Measurements from ENCODE around the gene SPATA31C1.
A peak's percentile ranks its signal among the peaks of the same experiment; 100 is the strongest.

SPATA31C1 gene

GRCh38 chr9:87882627-87883026, 35.1 kb upstream of the SPATA31C1 start, which contains the start of gene SPATA31E1:
Gene SPATA31E1, plus strand, starts transcription at chr9:87882877. Its CDS starts 15 bp downstream, at chr9:87882892.
- no peak within 1 kb of the TSS for H3K4me3 ChIP-seq (replicated peaks in 1 of 2; ENCODE audit: low read depth in 2 of 2, low read length in 2 of 2)
- peak in 1 of 2 donors; percentile 5 for DNase-seq (ENCODE audit: low read depth in 2 of 2)
- TF ChIP-seq CTCF (IDR thresholded peaks at IDR 0.05; ENCODE audit: low read depth, low read length) = no peak

- no peak for DNase-seq (ENCODE audit: low read depth in 2 of 2)
- H3K4me3 ChIP-seq (replicated peaks in 1 of 2; ENCODE audit: low read depth in 2 of 2, low read length in 2 of 2) = no peak overlapping the region
- no peak for TF ChIP-seq CTCF (IDR thresholded peaks at IDR 0.05; ENCODE audit: low read depth, low read length)
Observed at GRCh38 chr9:87883274-87883673, 34.5 kb upstream of the SPATA31C1 start.

DNA sequence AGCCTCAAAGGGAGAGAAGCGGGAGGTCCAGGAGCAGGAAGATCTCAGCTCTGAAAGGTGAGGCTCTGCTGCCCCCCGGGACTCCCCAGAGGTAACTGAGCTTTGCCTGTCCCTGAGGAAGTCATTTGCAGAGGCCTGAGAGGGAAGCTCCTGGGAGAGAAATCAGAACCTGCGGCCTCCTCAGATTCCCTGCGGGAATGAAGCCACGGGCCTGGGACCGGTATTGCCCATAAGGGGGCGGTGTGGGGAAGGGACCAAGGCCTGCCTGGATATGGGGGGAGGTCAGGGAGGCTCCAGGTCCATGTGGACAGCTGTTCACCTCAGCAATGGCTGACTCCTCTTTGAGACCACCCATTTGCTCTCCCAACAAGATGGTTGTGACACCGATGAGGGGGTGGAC, 33.8 kb upstream of the SPATA31C1 start:
- TF ChIP-seq CTCF (IDR thresholded peaks at IDR 0.05; ENCODE audit: low read depth, low read length) = no peak
- no peak for DNase-seq (ENCODE audit: low read depth in 2 of 2)
- no peak overlapping the region for H3K4me3 ChIP-seq (replicated peaks in 1 of 2; ENCODE audit: low read depth in 2 of 2, low read length in 2 of 2)

DNA sequence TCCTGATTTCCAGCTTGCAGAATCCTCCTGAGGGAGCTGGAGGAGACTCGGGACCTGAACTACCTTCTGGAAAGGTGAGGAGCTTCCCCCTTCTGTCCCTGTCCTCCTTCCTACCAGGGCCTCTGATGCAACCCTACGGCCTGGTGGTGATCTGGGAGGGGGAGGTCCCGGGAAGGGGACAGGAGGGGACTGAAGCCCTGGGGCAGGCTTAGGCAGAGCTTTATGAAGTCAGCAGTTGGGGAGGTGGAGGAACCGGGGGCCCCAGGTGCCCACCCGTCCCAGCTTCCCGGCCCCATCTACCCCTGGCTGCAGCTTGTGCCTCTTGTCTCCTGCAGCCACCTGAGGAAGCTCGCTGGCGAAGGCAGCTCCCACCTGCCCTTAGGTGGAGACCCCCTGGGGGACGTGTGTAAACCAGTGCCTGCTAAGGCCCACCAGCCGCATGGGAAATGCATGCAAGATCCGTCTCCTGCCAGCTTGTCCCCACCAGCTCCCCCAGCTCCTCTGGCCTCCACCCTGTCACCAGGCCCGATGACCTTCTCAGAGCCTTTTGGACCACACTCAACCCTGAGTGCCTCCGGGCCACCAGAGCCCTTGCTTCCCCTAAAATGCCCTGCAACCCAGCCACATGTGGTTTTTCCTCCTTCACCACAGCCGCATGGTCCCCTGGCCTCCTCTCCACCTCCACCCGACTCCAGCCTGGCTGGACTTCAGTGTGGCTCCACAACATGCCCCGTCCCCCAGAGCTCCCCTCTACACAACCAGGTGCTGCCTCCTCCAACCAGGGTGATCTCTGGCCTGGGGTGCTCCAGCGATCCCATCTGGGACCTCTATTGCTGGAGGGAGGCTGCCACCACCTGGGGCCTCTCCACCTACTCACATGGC, 32.9 kb upstream of the SPATA31C1 start:
- H3K4me3 ChIP-seq (replicated peaks in 1 of 2; ENCODE audit: low read depth in 2 of 2, low read length in 2 of 2) = no peak overlapping the region
- DNase-seq (ENCODE audit: low read depth in 2 of 2) = no peak
- no peak for TF ChIP-seq CTCF (IDR thresholded peaks at IDR 0.05; ENCODE audit: low read depth, low read length)

DNA sequence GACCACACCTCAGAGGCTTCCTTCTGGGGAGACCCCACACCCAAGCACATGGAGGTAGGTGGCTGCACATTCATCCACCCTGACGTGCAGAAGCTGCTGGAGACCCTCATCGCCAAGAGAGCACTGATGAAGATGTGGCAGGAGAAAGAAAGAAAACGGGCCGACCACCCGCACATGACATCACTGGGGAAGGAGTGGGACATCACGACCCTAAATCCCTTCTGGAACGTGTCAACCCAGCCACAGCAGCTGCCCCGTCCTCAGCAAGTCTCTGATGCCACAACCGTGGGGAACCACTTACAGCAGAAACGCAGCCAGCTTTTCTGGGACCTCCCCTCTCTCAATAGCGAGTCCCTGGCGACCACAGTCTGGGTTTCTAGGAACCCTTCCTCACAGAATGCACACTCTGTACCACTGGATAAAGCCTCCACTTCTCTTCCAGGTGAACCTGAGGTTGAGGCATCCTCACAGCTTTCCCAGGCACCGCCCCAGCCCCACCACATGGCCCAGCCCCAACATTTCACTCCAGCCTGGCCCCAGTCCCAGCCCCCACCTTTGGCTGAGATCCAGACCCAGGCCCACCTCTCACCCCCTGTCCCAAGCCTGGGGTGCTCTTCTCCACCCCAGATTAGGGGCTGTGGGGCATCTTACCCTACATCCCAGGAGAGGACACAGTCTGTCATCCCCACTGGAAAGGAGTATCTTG, 32.1 kb upstream of the SPATA31C1 start:
- H3K4me3 ChIP-seq (replicated peaks in 1 of 2; ENCODE audit: low read depth in 2 of 2, low read length in 2 of 2) = no peak overlapping the region
- no peak for TF ChIP-seq CTCF (IDR thresholded peaks at IDR 0.05; ENCODE audit: low read depth, low read length)
- DNase-seq (ENCODE audit: low read depth in 2 of 2) = no peak

DNA sequence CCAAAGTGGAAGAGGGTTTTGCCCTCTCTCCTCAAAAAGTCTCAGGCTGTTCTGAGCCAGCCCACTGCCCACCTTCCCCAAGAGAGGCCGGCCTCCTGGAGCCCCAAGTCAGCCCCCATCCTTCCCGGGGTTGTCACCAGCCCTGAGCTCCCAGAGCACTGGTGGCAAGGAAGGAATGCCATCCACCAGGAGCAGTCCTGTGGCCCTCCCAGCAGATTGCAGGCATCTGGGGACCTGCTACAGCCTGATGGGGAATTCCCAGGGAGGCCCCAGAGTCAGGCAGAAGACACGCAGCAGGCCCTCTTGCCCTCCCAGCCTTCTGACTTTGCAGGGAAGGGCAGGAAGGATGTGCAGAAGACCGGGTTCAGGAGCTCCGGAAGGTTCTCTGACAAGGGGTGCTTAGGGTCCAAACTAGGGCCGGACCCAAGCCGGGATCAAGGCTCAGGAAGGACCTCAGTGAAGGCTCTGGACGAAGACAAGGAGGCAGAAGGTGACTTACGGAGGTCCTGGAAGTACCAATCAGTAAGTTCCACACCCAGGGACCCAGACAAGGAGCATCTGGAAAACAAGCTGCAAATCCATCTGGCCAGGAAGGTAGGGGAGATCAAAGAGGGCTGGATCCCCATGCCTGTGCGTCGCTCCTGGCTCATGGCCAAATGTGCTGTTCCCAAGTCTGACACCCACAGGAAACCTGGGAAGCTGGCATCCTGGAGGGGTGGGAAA, 31.4 kb upstream of the SPATA31C1 start:
- no peak overlapping the region for H3K4me3 ChIP-seq (replicated peaks in 1 of 2; ENCODE audit: low read depth in 2 of 2, low read length in 2 of 2)
- no peak for TF ChIP-seq CTCF (IDR thresholded peaks at IDR 0.05; ENCODE audit: low read depth, low read length)
- no peak for DNase-seq (ENCODE audit: low read depth in 2 of 2)
